H9 (cell line): ENCODE results near the gene STOML3. TPM values are rescaled to one million over a fixed set of nuclear protein-coding genes. Genes with fewer than 3 reads are reported as not detected.

Experiments
- DNase-seq: peaks from one replicate; pipeline ENCODE4 v3.0.0-alpha.2; 2017
- H2AFZ ChIP-seq: one replicate; pipeline ENCODE4 v1.6.1; 2013; ENCODE audit warnings: mild to moderate bottlenecking, low read length, control low read depth, moderate library complexity
- H2AK5ac ChIP-seq: 2 replicates; pipeline ENCODE4 v1.6.1; 2013; ENCODE audit warnings: low read length, control low read depth, mixed read lengths; ENCODE audit not compliant: insufficient read length
- H2BK120ac ChIP-seq: one replicate; pipeline ENCODE4 v1.6.1; 2013; ENCODE audit warnings: low read depth, mild to moderate bottlenecking, low read length, control low read depth, inconsistent platforms; ENCODE audit not compliant: poor library complexity, severe bottlenecking
- H2BK12ac ChIP-seq: 2 replicates; pipeline ENCODE4 v1.6.1; 2013; ENCODE audit warnings: low read length, control low read depth, mixed read lengths, low read depth; ENCODE audit not compliant: insufficient read length
- H2BK15ac ChIP-seq: 2 replicates; pipeline ENCODE4 v1.6.1; 2013; ENCODE audit warnings: low read depth, low read length, control low read depth
- H2BK20ac ChIP-seq: one replicate; pipeline ENCODE4 v1.6.1; 2013; ENCODE audit warnings: low read depth, mild to moderate bottlenecking, low read length, control low read depth, inconsistent platforms; ENCODE audit not compliant: poor library complexity, severe bottlenecking
- H2BK5ac ChIP-seq: 2 replicates; pipeline ENCODE4 v1.6.1; 2013; ENCODE audit warnings: low read length, control low read depth, mixed read lengths; ENCODE audit not compliant: insufficient read length
- H3K14ac ChIP-seq: 2 replicates; pipeline ENCODE4 v1.6.1; 2013; ENCODE audit warnings: low read length, control low read depth; ENCODE audit not compliant: insufficient read depth
- H3K18ac ChIP-seq: 2 replicates; pipeline ENCODE4 v1.6.1; 2013; ENCODE audit warnings: low read depth, mild to moderate bottlenecking, mixed read lengths, low read length, control low read depth; ENCODE audit not compliant: insufficient read length
- H3K23ac ChIP-seq: 2 replicates; pipeline ENCODE4 v1.6.1; 2013; ENCODE audit warnings: low read length, control low read depth, mixed read lengths, low read depth; ENCODE audit not compliant: insufficient read length
- H3K23me2 ChIP-seq: 2 replicates; pipeline ENCODE4 v1.6.1; 2013; ENCODE audit warnings: low read depth, mild to moderate bottlenecking, mixed read lengths, low read length, control low read depth; ENCODE audit not compliant: insufficient read length, poor library complexity, severe bottlenecking
- H3K27ac ChIP-seq: 2 replicates; pipeline ENCODE4 v1.5.1; 2013; ENCODE audit warnings: low read length, control low read depth, mixed read lengths, low read depth; ENCODE audit not compliant: insufficient read length
- H3K27me3 ChIP-seq: 2 replicates; pipeline ENCODE4 v1.6.1; 2013; ENCODE audit warnings: low read length, control low read depth, inconsistent platforms; ENCODE audit not compliant: insufficient read depth
- H3K4ac ChIP-seq: 2 replicates; pipeline ENCODE4 v1.6.1; 2013; ENCODE audit warnings: low read depth, mild to moderate bottlenecking, control low read depth, inconsistent platforms, low read length, moderate library complexity
- H3K4me1 ChIP-seq: 2 replicates; pipeline ENCODE4 v1.6.1; 2013; ENCODE audit warnings: low read length, control low read depth, inconsistent platforms; ENCODE audit not compliant: insufficient read depth
- H3K4me2 ChIP-seq: 2 replicates; pipeline ENCODE4 v1.6.1; 2013; ENCODE audit warnings: low read length, control low read depth, mixed read lengths; ENCODE audit not compliant: insufficient read length, insufficient read depth
- H3K56ac ChIP-seq: 2 replicates; pipeline ENCODE4 v1.6.1; 2013; ENCODE audit warnings: low read depth, mild to moderate bottlenecking, mixed read lengths, low read length, control low read depth; ENCODE audit not compliant: insufficient read length
- H3K79me1 ChIP-seq: 2 replicates; pipeline ENCODE4 v1.6.1; 2013; ENCODE audit warnings: low read depth, mild to moderate bottlenecking, moderate library complexity, low read length, control low read depth, inconsistent platforms; ENCODE audit not compliant: insufficient read depth, poor library complexity, severe bottlenecking
- H3K79me2 ChIP-seq: 2 replicates; pipeline ENCODE4 v1.6.1; 2013; ENCODE audit warnings: low read length, control low read depth, inconsistent platforms; ENCODE audit not compliant: insufficient read depth
- H3K9ac ChIP-seq: 2 replicates; pipeline ENCODE4 v1.6.1; 2013; ENCODE audit warnings: low read length, control low read depth, mixed read lengths; ENCODE audit not compliant: insufficient read length; ENCODE audit errors: extremely low read depth
- H3K9me3 ChIP-seq: one replicate; pipeline ENCODE4 v1.6.1; 2013; ENCODE audit warnings: low read depth, low read length, inconsistent platforms; ENCODE audit not compliant: control insufficient read depth
- H3T11ph ChIP-seq: one replicate; pipeline ENCODE4 v1.6.1; 2013; ENCODE audit warnings: mild to moderate bottlenecking, low read length, control low read depth, inconsistent platforms
- H4K20me1 ChIP-seq: one replicate; pipeline ENCODE4 v1.6.1; 2013; ENCODE audit not compliant: control insufficient read depth, insufficient read length, insufficient read depth
- H4K5ac ChIP-seq: 2 replicates; pipeline ENCODE4 v1.6.1; 2013; ENCODE audit warnings: low read depth, mild to moderate bottlenecking, mixed read lengths, low read length, control low read depth; ENCODE audit not compliant: insufficient read length
- H4K8ac ChIP-seq: replicated peaks from 2 replicates; pipeline ENCODE4 v1.6.1; 2013; ENCODE audit warnings: low read length, control low read depth, mixed read lengths, low read depth; ENCODE audit not compliant: insufficient read length
- H4K91ac ChIP-seq: 2 replicates; pipeline ENCODE4 v1.6.1; 2013; ENCODE audit warnings: low read depth, mild to moderate bottlenecking, moderate library complexity, mixed read lengths, low read length, control low read depth; ENCODE audit not compliant: insufficient read length
- H3K27ac Mint-ChIP-seq, 3 experiments: 2 replicates in 2 of 3; 3 replicates in 1 of 3; pipeline ENCODE4 v1.8.0; 2020 to 2021; ENCODE audit warnings: mixed read lengths in 3 of 3, mild to moderate bottlenecking in 1 of 3, moderate library complexity in 1 of 3
- H3K27me3 Mint-ChIP-seq: 2 replicates; pipeline ENCODE4 v1.8.0; 2021; ENCODE audit warnings: low read depth, mild to moderate bottlenecking, moderate library complexity, mixed read lengths
- H3K36me3 Mint-ChIP-seq, 3 experiments: 2 replicates in 2 of 3; 3 replicates in 1 of 3; pipeline ENCODE4 v1.8.0; 2020 to 2021; ENCODE audit warnings: low read depth in 3 of 3, mixed read lengths in 3 of 3; ENCODE audit not compliant: insufficient read depth in 1 of 3
- H3K4me1 Mint-ChIP-seq, 2 experiments: 2 replicates each; pipeline ENCODE4 v1.8.0; 2020; ENCODE audit warnings: mixed read lengths in 2 of 2
- H3K4me3 Mint-ChIP-seq, 2 experiments: 2 replicates in 1 of 2; 3 replicates in 1 of 2; pipeline ENCODE4 v1.8.0; 2020 to 2021; ENCODE audit warnings: mild to moderate bottlenecking in 2 of 2, mixed read lengths in 2 of 2, moderate library complexity in 1 of 2
- H3K9me3 Mint-ChIP-seq, 2 experiments: 2 replicates in 1 of 2; 3 replicates in 1 of 2; pipeline ENCODE4 v1.8.0; 2020; ENCODE audit warnings: mild to moderate bottlenecking in 2 of 2, mixed read lengths in 2 of 2, moderate library complexity in 1 of 2
- WGBS: extraction: QIAGEN DNeasy Blood & Tissue Kit; methylation state at CpG from one replicate; pipeline ENCODE4 v1.1.7; 2013; ENCODE audit warnings: missing lambda C conversion rate, low lambda C conversion rate, mixed read lengths; ENCODE audit not compliant: insufficient read length; ENCODE audit errors: extremely low coverage; 5-methylcytosine and 5-hydroxymethylcytosine counted together
- total RNA-seq: library from RNA; stranded (reverse); gene quantifications from 2 replicates; pipeline ENCODE4 v1.2.1, GENCODE V29; 2021
- TF ChIP-seq, protein P1 (sequence below): fragments of 200-600 bp; sonication (generic); conservative IDR thresholded peaks from 3 replicates; pipeline ENCODE4 v1.8.0; 2021; ENCODE audit warnings: antibody characterized with exemption, mild to moderate bottlenecking

STOML3 gene
- total RNA-seq, 1 experiment from 2014 or later = not detected

- Mint-ChIP-seq H3K4me1 (peaks cover 19 to 25% of the 10 kb centered on the region in 2 experiments), H3K4me3 (no peak overlapping the region), H3K36me3 (no peaks in the 10 kb centered on the region; a peak in 1 of 7 replicates), H3K27me3 (no peaks in the 10 kb centered on the region), H3K27ac (no peak overlapping the region), H3K9me3 (peaks cover 0 to 2% of the 10 kb centered on the region in 2 experiments; a peak in 2 of 5 replicates)
- no peak overlapping the region for H2BK15ac ChIP-seq
- H3K4me1 ChIP-seq = peaks cover 4% of the 10 kb centered on the region; the same call in 1 of the 2 replicates
- no peak overlapping the region for H2BK5ac ChIP-seq
- H3K56ac ChIP-seq = no peak overlapping the region
- no peaks in the 10 kb centered on the region for H3K79me2 ChIP-seq
- H3K27ac ChIP-seq = no peak overlapping the region
- no peak overlapping the region for H3K14ac ChIP-seq
- no peak overlapping the region for H3K9ac ChIP-seq
- no peak overlapping the region for H2BK12ac ChIP-seq
- no peak for DNase-seq
- H4K91ac ChIP-seq = no peak overlapping the region
- H2AFZ ChIP-seq = no peak overlapping the region
- TF ChIP-seq, protein P1, sequence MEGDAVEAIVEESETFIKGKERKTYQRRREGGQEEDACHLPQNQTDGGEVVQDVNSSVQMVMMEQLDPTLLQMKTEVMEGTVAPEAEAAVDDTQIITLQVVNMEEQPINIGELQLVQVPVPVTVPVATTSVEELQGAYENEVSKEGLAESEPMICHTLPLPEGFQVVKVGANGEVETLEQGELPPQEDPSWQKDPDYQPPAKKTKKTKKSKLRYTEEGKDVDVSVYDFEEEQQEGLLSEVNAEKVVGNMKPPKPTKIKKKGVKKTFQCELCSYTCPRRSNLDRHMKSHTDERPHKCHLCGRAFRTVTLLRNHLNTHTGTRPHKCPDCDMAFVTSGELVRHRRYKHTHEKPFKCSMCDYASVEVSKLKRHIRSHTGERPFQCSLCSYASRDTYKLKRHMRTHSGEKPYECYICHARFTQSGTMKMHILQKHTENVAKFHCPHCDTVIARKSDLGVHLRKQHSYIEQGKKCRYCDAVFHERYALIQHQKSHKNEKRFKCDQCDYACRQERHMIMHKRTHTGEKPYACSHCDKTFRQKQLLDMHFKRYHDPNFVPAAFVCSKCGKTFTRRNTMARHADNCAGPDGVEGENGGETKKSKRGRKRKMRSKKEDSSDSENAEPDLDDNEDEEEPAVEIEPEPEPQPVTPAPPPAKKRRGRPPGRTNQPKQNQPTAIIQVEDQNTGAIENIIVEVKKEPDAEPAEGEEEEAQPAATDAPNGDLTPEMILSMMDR = no peak
- H3K4ac ChIP-seq = no peak overlapping the region
- no peak overlapping the region for H3T11ph ChIP-seq
- no peak overlapping the region for H3K4me2 ChIP-seq
- no peak overlapping the region for H3K18ac ChIP-seq
- H4K8ac ChIP-seq = no peak overlapping the region
- no peaks in the 10 kb centered on the region for H3K27me3 ChIP-seq
- H2BK20ac ChIP-seq = no peak overlapping the region
- no peak overlapping the region for H2BK120ac ChIP-seq
- no peaks in the 10 kb centered on the region for H3K9me3 ChIP-seq
- no CpG with 5 or more reads among the region's 2 CpGs for WGBS
- H4K20me1 ChIP-seq = no peaks in the 10 kb centered on the region
- no peak overlapping the region for H3K23ac ChIP-seq
- no peak overlapping the region for H2AK5ac ChIP-seq
- no peaks in the 10 kb centered on the region for H3K79me1 ChIP-seq
- no peak overlapping the region for H4K5ac ChIP-seq
- no peaks in the 10 kb centered on the region for H3K23me2 ChIP-seq
Observed at GRCh38 chr13:38969187-38969586, 21.4 kb downstream of the STOML3 start.
